Uterus (tissue), 2 donors: ENCODE measurements around the gene SRGAP1.

Source experiments
- CTCF ChIP-seq, 4 experiments: fragments of 200-600 bp in 2 of 4; fragments of 450-650 bp in 2 of 4; sonication (generic) in 2 of 4; IDR thresholded peaks; one replicate each; pipeline ENCODE4 v1.5.1; 2016 to 2019; ENCODE audit warnings: antibody characterized with exemption in 4 of 4, mild to moderate bottlenecking in 2 of 4, moderate library complexity in 1 of 4
- POLR2A ChIP-seq, 2 donors: fragments of 450-650 bp; IDR thresholded peaks; one replicate each; pipeline ENCODE4 v1.6.1; 2016; ENCODE audit warnings: antibody characterized with exemption in 2 of 2, mild to moderate bottlenecking in 1 of 2, moderate library complexity in 1 of 2

GRCh38 chr12:63919756-63920155 is 75.3 kb downstream of the SRGAP1 start:
- no peak for TF ChIP-seq CTCF (IDR thresholded peaks at IDR 0.05)
- TF ChIP-seq POLR2A (IDR thresholded peaks at IDR 0.05): no peak
